Bone marrow (tissue), 2 donors: ENCODE results near the gene SEL1L2.
"Not testable (repeated sequence)": the region's sequence is repeated elsewhere in the genome, so short reads cannot be mapped to it uniquely, and the experiment has no call there.

Source experiments
- DNase-seq, 2 donors: peaks; one replicate each; lab custom pipeline; 2025; lab: John Stamatoyannopoulos, UW

Gene SEL1L2

GRCh38 chr20:13990465-13990864 lies at the start of gene SEL1L2:
Gene SEL1L2, minus strand, starts transcription at chr20:13990614. Its CDS starts 80 bp downstream, at chr20:13990534.
- DNase-seq, result no peak

- no peak for DNase-seq
These were observed 46.2 kb upstream of the SEL1L2 start for GRCh38 chr20:14036567-14036966.

GRCh38 chr20:14033310-14033709 lies 42.9 kb upstream of the SEL1L2 start:
- DNase-seq, result no peak

GRCh38 chr20:14030991-14031390 lies 40.6 kb upstream of the SEL1L2 start:
- no peak for DNase-seq

GRCh38 chr20:14012671-14013070 lies 22.3 kb upstream of the SEL1L2 start:
- no peak for DNase-seq

GRCh38 chr20:14009208-14009607 lies 18.8 kb upstream of the SEL1L2 start:
- no peak for DNase-seq

GRCh38 chr20:14005996-14006395 lies 15.6 kb upstream of the SEL1L2 start:
- no peak for DNase-seq

GRCh38 chr20:14000917-14001316 lies 10.5 kb upstream of the SEL1L2 start:
- DNase-seq, result no peak

GRCh38 chr20:13996265-13996664 lies 5.9 kb upstream of the SEL1L2 start:
- no peak for DNase-seq

GRCh38 chr20:13995841-13996240 lies 5.4 kb upstream of the SEL1L2 start:
- no peak for DNase-seq

GRCh38 chr20:13995086-13995665 lies 4.8 kb upstream of the SEL1L2 start, which contains the start of gene MACROD2:
Gene MACROD2, plus strand, starts transcription at chr20:13995516.
- no peak for DNase-seq

GRCh38 chr20:13991955-13992354 lies 1.5 kb upstream of the SEL1L2 start:
- DNase-seq, result not testable (repeated sequence)

GRCh38 chr20:13991311-13991710 lies 897 bp upstream of the SEL1L2 start:
- no peak for DNase-seq

- no peak for DNase-seq
These were observed 6.2 kb downstream of the SEL1L2 start for GRCh38 chr20:13984211-13984610.

- no peak for DNase-seq
These were observed 29.9 kb downstream of the SEL1L2 start for GRCh38 chr20:13960525-13960924.

- no peak for DNase-seq
These were observed 30.3 kb downstream of the SEL1L2 start for GRCh38 chr20:13960119-13960518.

- no peak for DNase-seq
These were observed 37.2 kb downstream of the SEL1L2 start for GRCh38 chr20:13953227-13953626.

GRCh38 chr20:13947719-13948118 lies 42.7 kb downstream of the SEL1L2 start:
- no peak for DNase-seq

- DNase-seq, result no peak
These were observed 49.4 kb downstream of the SEL1L2 start for GRCh38 chr20:13941031-13941430.

- no peak for DNase-seq
These were observed 53.4 kb downstream of the SEL1L2 start for GRCh38 chr20:13936781-13937576.

- DNase-seq, result no peak
These were observed 55.2 kb downstream of the SEL1L2 start for GRCh38 chr20:13934992-13935894.

GRCh38 chr20:13930281-13930680 lies 60.1 kb downstream of the SEL1L2 start:
- no peak for DNase-seq

- no peak for DNase-seq
These were observed 60.6 kb downstream of the SEL1L2 start for GRCh38 chr20:13929836-13930235.
